BLaER1 (cell line): Measurements from ENCODE around the gene HIVEP3.

ENCODE experiments used
- H3K27ac ChIP-seq: shearing (Covaris generic); formaldehyde crosslinking; 2 replicates; pipeline ENCODE4 v1.8.1; 2022
- H3K27me3 ChIP-seq: shearing (Covaris generic); formaldehyde crosslinking; 2 replicates; pipeline ENCODE4 v1.8.1; 2022
- H3K36me3 ChIP-seq: shearing (Covaris generic); formaldehyde crosslinking; 2 replicates; pipeline ENCODE4 v1.8.1; 2022
- H3K4me1 ChIP-seq: shearing (Covaris generic); formaldehyde crosslinking; 2 replicates; pipeline ENCODE4 v1.8.1; 2022
- H3K4me2 ChIP-seq: shearing (Covaris generic); formaldehyde crosslinking; 2 replicates; pipeline ENCODE4 v1.8.1; 2022
- H3K4me3 ChIP-seq: shearing (Covaris generic); formaldehyde crosslinking; 2 replicates; pipeline ENCODE4 v1.8.1; 2022
- H3K9ac ChIP-seq: shearing (Covaris generic); formaldehyde crosslinking; 2 replicates; pipeline ENCODE4 v1.8.1; 2022
- H3K9me3 ChIP-seq: shearing (Covaris generic); formaldehyde crosslinking; 2 replicates; pipeline ENCODE4 v1.8.1; 2022
- H4K20me1 ChIP-seq: shearing (Covaris generic); formaldehyde crosslinking; 2 replicates; pipeline ENCODE4 v1.8.1; 2022
- Cebpa-rat ChIP-seq: shearing (Covaris generic); IDR thresholded peaks from 2 replicates; pipeline ENCODE4 v1.8.1; 2022

Gene HIVEP3

GRCh38 chr1:41507110-41507720 lies 411.5 kb downstream of the HIVEP3 start:
- no peak overlapping the region for H3K4me3 ChIP-seq
- TF ChIP-seq Cebpa-rat: no peak
- no peak overlapping the region for H3K9ac ChIP-seq
- H3K27me3 ChIP-seq: peaks cover 5% of the 10 kb centered on the region; the same call in 1 of the 2 replicates
- peaks cover 36% of the 10 kb centered on the region for H3K4me1 ChIP-seq
- no peak overlapping the region for H3K4me2 ChIP-seq
- H3K27ac ChIP-seq: no peak overlapping the region
- no peaks in the 10 kb centered on the region for H3K9me3 ChIP-seq
- peaks cover 28% of the 10 kb centered on the region for H4K20me1 ChIP-seq
- no peaks in the 10 kb centered on the region; the same call in 1 of the 2 replicates for H3K36me3 ChIP-seq

GRCh38 chr1:41504114-41505035 lies 414.3 kb downstream of the HIVEP3 start:
- Histone ChIP-seq H3K27ac (no peak overlapping the region), H3K36me3 (no peaks in the 10 kb centered on the region), H3K4me1 (peaks cover 27% of the 10 kb centered on the region)

DNA sequence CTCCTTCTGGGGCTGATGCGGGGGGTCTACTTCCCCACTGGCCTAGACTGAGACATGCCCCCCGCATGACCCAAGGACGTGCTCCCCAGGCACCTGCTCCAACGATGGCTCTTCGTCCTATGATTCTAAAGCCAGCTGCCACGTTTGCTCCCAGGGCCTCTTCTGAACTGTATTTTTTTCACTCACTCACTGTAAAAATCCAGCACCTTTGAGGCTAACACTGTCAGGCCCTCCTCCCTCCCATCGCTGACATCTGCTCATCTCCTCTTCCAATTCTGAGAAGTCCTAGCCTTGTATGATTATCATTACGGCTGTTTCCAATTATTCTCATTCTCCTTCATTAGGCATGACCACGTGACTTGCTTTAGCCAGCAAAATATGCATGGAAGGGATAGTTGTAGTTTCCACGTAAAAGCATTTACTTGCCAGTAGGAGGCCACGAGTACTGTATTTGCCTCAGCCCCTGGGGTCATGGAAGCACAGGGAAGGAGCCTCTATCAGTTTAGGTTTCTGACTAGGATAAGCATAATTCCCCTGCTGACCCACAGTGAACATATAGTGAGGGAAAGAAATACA lies 415.1 kb downstream of the HIVEP3 start:
- H3K4me2 ChIP-seq: peak overlapping the region; percentile 11; the same call in 1 of the 2 replicates
- peaks cover 8% of the 10 kb centered on the region for H4K20me1 ChIP-seq
- H3K4me1 ChIP-seq: peaks cover 27% of the 10 kb centered on the region

More at GRCh38 chr1:41504114-41505035, 414.3 kb downstream of the HIVEP3 start:
- Histone ChIP-seq H3K9ac (no peak overlapping the region), H3K4me3 (no peak overlapping the region), H3K4me2 (peak overlapping the region; percentile 11), H3K27me3 (peaks cover 5% of the 10 kb centered on the region; the same call in 1 of the 2 replicates), H4K20me1 (peaks cover 15% of the 10 kb centered on the region), H3K9me3 (no peaks in the 10 kb centered on the region)
- TF ChIP-seq Cebpa-rat: no peak

DNA sequence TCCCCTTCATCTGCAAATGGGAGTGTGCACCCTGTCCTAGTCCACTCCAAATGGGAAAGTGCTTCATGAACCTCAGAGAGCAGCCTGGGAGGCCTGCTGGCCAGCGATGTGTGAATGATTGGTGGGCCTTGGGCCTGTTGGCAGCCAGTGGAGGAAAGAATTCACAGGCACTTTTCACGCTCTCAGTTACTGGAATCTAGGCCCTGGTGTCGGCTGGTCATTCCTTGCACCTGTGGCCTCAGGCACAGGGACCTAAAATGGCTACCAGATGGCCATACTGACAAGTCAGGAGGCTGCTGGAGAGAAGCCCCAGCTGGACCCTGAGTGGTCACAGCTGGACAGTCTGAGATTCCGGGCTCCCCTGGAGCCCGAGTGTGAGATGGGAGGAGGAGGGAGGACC lies 415.8 kb downstream of the HIVEP3 start:
- Histone ChIP-seq H3K4me2 (no peak overlapping the region), H4K20me1 (0 out of 2 replicates have a peak, but pooled peaks cover under 1% of the 10 kb centered on the region), H3K9me3 (no peaks in the 10 kb centered on the region), H3K4me1 (peaks cover 30% of the 10 kb centered on the region), H3K27ac (no peak overlapping the region), H3K27me3 (peaks cover 5% of the 10 kb centered on the region; the same call in 1 of the 2 replicates), H3K9ac (no peak overlapping the region), H3K4me3 (no peak overlapping the region), H3K36me3 (no peaks in the 10 kb centered on the region)
- no peak for TF ChIP-seq Cebpa-rat

More for the DNA sequence above, 415.1 kb downstream of the HIVEP3 start:
- no peak overlapping the region for H3K27ac ChIP-seq
- TF ChIP-seq Cebpa-rat: no peak
- H3K36me3 ChIP-seq: no peaks in the 10 kb centered on the region
- no peaks in the 10 kb centered on the region for H3K9me3 ChIP-seq
- H3K9ac ChIP-seq: no peak overlapping the region
- peaks cover 5% of the 10 kb centered on the region; the same call in 1 of the 2 replicates for H3K27me3 ChIP-seq
- no peak overlapping the region for H3K4me3 ChIP-seq

- no peak for TF ChIP-seq Cebpa-rat
- Histone ChIP-seq H3K9ac (no peak overlapping the region), H3K36me3 (no peaks in the 10 kb centered on the region), H3K27me3 (peaks cover 5% of the 10 kb centered on the region), H3K4me1 (peaks cover 43% of the 10 kb centered on the region), H3K4me2 (no peak overlapping the region), H3K9me3 (no peaks in the 10 kb centered on the region), H3K4me3 (no peak overlapping the region), H4K20me1 (no peaks in the 10 kb centered on the region), H3K27ac (no peak overlapping the region)
These were observed 417.1 kb downstream of the HIVEP3 start for GRCh38 chr1:41501581-41501980.

GRCh38 chr1:41500781-41501518 lies 417.8 kb downstream of the HIVEP3 start:
- H3K27ac ChIP-seq: no peak overlapping the region
- H3K4me3 ChIP-seq: no peak overlapping the region
- no peaks in the 10 kb centered on the region for H3K9me3 ChIP-seq
- no peaks in the 10 kb centered on the region for H3K36me3 ChIP-seq
- no peak overlapping the region for H3K4me2 ChIP-seq
- no peaks in the 10 kb centered on the region for H4K20me1 ChIP-seq
- peaks cover 49% of the 10 kb centered on the region for H3K4me1 ChIP-seq
- no peak overlapping the region for H3K9ac ChIP-seq
- TF ChIP-seq Cebpa-rat: no peak
- H3K27me3 ChIP-seq: peaks cover 12% of the 10 kb centered on the region

GRCh38 chr1:41500378-41500777 lies 418.3 kb downstream of the HIVEP3 start:
- H3K9ac ChIP-seq: no peak overlapping the region
- TF ChIP-seq Cebpa-rat: no peak
- H3K4me2 ChIP-seq: no peak overlapping the region
- H3K27ac ChIP-seq: no peak overlapping the region
- peaks cover 55% of the 10 kb centered on the region for H3K4me1 ChIP-seq
- no peaks in the 10 kb centered on the region for H4K20me1 ChIP-seq
- no peaks in the 10 kb centered on the region for H3K9me3 ChIP-seq
- H3K27me3 ChIP-seq: peaks cover 18% of the 10 kb centered on the region
- no peak overlapping the region for H3K4me3 ChIP-seq
- H3K36me3 ChIP-seq: no peaks in the 10 kb centered on the region

- no peak for TF ChIP-seq Cebpa-rat
- no peaks in the 10 kb centered on the region for H4K20me1 ChIP-seq
- no peaks in the 10 kb centered on the region for H3K9me3 ChIP-seq
- H3K4me3 ChIP-seq: no peak overlapping the region
- H3K27me3 ChIP-seq: peaks cover 23% of the 10 kb centered on the region
- H3K36me3 ChIP-seq: no peaks in the 10 kb centered on the region
- peaks cover 58% of the 10 kb centered on the region for H3K4me1 ChIP-seq
- no peak overlapping the region for H3K9ac ChIP-seq
- H3K4me2 ChIP-seq: 0 out of 2 replicates have a peak overlapping the region, but pooled peaks have one; percentile 2
- H3K27ac ChIP-seq: no peak overlapping the region
These were observed 419.1 kb downstream of the HIVEP3 start for GRCh38 chr1:41499591-41499990.

DNA sequence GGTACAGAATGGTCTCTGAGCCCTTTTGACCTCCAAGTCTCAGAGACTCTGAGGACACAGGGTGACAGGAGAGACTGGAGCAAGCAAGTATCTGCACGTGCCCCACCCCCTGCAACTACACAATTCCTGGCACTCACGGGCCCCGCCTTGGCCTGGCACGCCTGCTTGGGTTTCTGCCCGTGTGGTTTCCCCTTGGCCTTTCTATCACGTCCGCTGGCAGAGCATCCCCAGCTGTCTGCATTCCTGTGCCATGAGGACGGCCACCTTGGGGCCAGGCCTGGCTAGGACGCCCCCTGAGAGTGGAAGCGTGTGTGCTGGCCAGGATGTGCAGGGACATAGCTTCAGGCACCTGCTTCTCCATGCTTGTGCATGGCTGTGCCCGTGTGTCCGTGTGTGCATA lies 419.9 kb downstream of the HIVEP3 start:
- TF ChIP-seq Cebpa-rat: no peak
- H3K4me2 ChIP-seq: peak overlapping the region; percentile 64
- H3K27ac ChIP-seq: no peak overlapping the region
- H3K36me3 ChIP-seq: no peaks in the 10 kb centered on the region
- peaks cover 23% of the 10 kb centered on the region for H3K27me3 ChIP-seq
- H3K4me1 ChIP-seq: peaks cover 50% of the 10 kb centered on the region
- no peak overlapping the region for H3K4me3 ChIP-seq
- no peaks in the 10 kb centered on the region for H4K20me1 ChIP-seq
- H3K9me3 ChIP-seq: no peaks in the 10 kb centered on the region
- H3K9ac ChIP-seq: no peak overlapping the region
